Neural crest cell (in vitro differentiated cells): Measurements from ENCODE around the gene CRTC1. TPM values are rescaled to one million over a fixed set of nuclear protein-coding genes. Genes with fewer than 3 reads are reported as not detected.
A peak's percentile ranks its signal among the peaks of the same experiment; 100 is the strongest.

Experiments used
- DNase-seq: peaks from one replicate; pipeline ENCODE4 v3.0.0; 2021; ENCODE audit warnings: low read depth, mixed read lengths, low spot score
- H3K27ac Mint-ChIP-seq: one replicate; pipeline ENCODE4 v1.8.0; 2021; ENCODE audit warnings: mild to moderate bottlenecking, mixed read lengths; ENCODE audit not compliant: unreplicated experiment
- H3K27me3 Mint-ChIP-seq: 2 replicates; pipeline ENCODE4 v1.8.0; 2021; ENCODE audit warnings: low read depth, mild to moderate bottlenecking, mixed read lengths
- H3K36me3 Mint-ChIP-seq: 2 replicates; pipeline ENCODE4 v1.8.0; 2021; ENCODE audit warnings: low read depth, mild to moderate bottlenecking, mixed read lengths
- H3K4me1 Mint-ChIP-seq: 2 replicates; pipeline ENCODE4 v1.8.0; 2021; ENCODE audit warnings: mixed read lengths
- H3K4me3 Mint-ChIP-seq: one replicate; pipeline ENCODE4 v1.8.0; 2021; ENCODE audit warnings: mild to moderate bottlenecking, mixed read lengths
- H3K9me3 Mint-ChIP-seq: 2 replicates; pipeline ENCODE4 v1.8.0; 2021; ENCODE audit warnings: mixed read lengths
- CTCF ChIP-seq: fragments of 200-600 bp; sonication (generic); conservative IDR thresholded peaks from 2 replicates; pipeline ENCODE4 v1.5.0; 2021; ENCODE audit warnings: antibody characterized with exemption, mild to moderate bottlenecking
- total RNA-seq: library from RNA; stranded (reverse); gene quantifications from 2 replicates; pipeline ENCODE4 v1.2.1, GENCODE V29; 2021

The CRTC1 gene
- total RNA-seq, 1 donor from 2014 or later = 24.1 TPM

DNA sequence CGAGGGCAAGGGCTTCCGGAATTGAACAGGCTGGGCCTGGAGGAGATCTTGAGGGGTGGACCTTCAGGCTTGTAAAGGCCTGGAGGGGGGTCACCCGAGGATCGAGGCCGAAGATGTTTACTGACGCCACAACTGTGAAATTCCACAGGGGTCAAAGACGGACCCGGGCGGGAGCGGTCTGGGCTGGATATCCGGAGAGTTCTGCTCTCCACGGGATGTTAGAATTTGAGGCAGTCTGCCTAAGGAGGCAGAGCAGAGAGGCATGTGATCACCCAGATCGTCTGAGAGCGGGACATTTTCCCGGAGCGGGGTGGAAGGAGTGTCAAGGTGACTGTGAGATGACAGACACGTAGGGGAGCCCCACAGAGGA, 33.5 kb upstream of the CRTC1 start:
- Mint-ChIP-seq H3K4me3 (peak overlapping the region; percentile 45), H3K27me3 (no peaks in the 10 kb centered on the region), H3K9me3 (no peaks in the 10 kb centered on the region), H3K4me1 (peaks cover 52% of the 10 kb centered on the region), H3K27ac (no peak overlapping the region), H3K36me3 (no peaks in the 10 kb centered on the region)
- no peak for TF ChIP-seq CTCF
- DNase-seq = no peak

DNA sequence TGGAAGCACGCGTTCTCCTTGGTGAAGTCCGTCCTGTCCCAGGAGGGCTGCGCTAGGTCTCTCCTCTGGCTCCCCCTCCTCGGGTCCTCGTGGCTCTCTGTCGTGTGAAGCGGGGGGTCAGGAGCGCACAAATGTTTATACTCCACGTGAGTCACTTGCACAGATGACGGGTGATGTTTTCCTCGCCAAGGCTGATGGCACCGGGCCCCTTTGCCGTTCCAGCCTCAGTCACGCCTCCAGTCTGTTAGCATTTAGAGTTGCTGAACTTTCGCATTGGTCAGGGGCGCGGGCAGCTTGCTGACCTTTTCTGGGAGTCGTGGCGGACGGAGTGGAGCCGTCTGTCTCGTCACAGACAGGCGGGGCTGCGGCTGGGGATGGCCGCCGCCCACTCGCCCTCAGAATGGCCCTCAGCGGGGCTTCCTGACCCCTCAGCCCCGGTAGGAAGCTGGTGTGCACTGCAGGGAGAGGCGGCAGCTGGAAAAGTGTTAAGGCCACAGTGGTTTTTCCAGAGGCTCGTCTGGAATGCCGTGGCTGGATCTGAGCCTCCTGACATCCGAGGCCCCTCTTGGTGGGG, 32.9 kb upstream of the CRTC1 start:
- DNase-seq = no peak
- H3K9me3 Mint-ChIP-seq = no peaks in the 10 kb centered on the region
- no peaks in the 10 kb centered on the region for H3K27me3 Mint-ChIP-seq
- H3K36me3 Mint-ChIP-seq = no peaks in the 10 kb centered on the region
- TF ChIP-seq CTCF = no peak
- peaks cover 51% of the 10 kb centered on the region for H3K4me1 Mint-ChIP-seq
- no peak overlapping the region for H3K27ac Mint-ChIP-seq
- peak overlapping the region; percentile 57 for H3K4me3 Mint-ChIP-seq

GRCh38 chr19:18651300-18651699, 32.2 kb upstream of the CRTC1 start:
- Mint-ChIP-seq H3K9me3 (no peaks in the 10 kb centered on the region), H3K27me3 (no peaks in the 10 kb centered on the region), H3K4me3 (peak overlapping the region; percentile 57), H3K4me1 (peaks cover 51% of the 10 kb centered on the region), H3K36me3 (no peaks in the 10 kb centered on the region), H3K27ac (no peak overlapping the region)
- no peak for DNase-seq
- no peak for TF ChIP-seq CTCF

DNA sequence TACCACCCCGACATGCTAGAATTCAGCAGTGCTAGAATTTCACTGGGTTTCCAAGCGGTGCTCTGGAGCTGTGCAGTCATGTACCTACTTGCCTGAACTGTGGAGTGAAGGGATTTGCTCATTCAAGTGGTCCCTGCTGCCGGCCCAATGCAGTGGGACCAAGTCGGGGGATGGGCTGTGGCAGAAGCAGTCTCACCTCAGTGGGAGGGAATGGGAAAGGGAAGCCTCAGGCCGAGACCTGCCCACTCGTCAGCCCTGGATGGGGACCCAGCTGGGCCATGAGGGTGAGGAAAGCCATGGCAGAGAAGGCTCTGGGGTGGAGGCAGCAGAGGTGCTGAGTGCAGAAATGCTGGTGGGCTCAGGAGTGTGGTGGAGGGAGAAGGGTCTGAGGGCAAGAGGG, 31.7 kb upstream of the CRTC1 start:
- Mint-ChIP-seq H3K9me3 (no peaks in the 10 kb centered on the region), H3K4me1 (peaks cover 48% of the 10 kb centered on the region), H3K4me3 (no peak overlapping the region), H3K27ac (peak overlapping the region; percentile 43), H3K36me3 (no peaks in the 10 kb centered on the region), H3K27me3 (no peaks in the 10 kb centered on the region)
- no peak for DNase-seq
- TF ChIP-seq CTCF = no peak

- Mint-ChIP-seq H3K27ac (no peak overlapping the region), H3K36me3 (no peaks in the 10 kb centered on the region), H3K4me3 (no peak overlapping the region), H3K27me3 (peaks cover 6% of the 10 kb centered on the region), H3K9me3 (no peaks in the 10 kb centered on the region), H3K4me1 (peaks cover 55% of the 10 kb centered on the region)
- no peak for DNase-seq
- TF ChIP-seq CTCF = no peak
Observed at GRCh38 chr19:18653853-18654252, 29.6 kb upstream of the CRTC1 start.
